ENCODE data around the gene GUCA1A. TPM values are rescaled to one million over a fixed set of nuclear protein-coding genes. Genes with fewer than 3 reads are reported as not detected.
"Not testable (repeated sequence)": the region's sequence is repeated elsewhere in the genome, so short reads cannot be mapped to it uniquely, and the experiment has no call there.

Gene GUCA1A
- total RNA-seq, 1 donor from 2014 or later, result 0.18 TPM

GRCh38 chr6:42207559-42207958 lies 34.4 kb downstream of the GUCA1A start:
- peaks cover 60% of the 10 kb centered on the region for H3K36me3 Mint-ChIP-seq (ENCODE audit: low read depth)
- H3K27ac Mint-ChIP-seq; H3K4me3 Mint-ChIP-seq (ENCODE audit: low read depth); H3K4me1 Mint-ChIP-seq (ENCODE audit: low read depth); H3K9me3 Mint-ChIP-seq; intact Hi-C loops (cut with micrococcal nuclease); H3K27me3 Mint-ChIP-seq (ENCODE audit: low read depth); DNase-seq (ENCODE audit: low spot score): not testable (repeated sequence)

DNA sequence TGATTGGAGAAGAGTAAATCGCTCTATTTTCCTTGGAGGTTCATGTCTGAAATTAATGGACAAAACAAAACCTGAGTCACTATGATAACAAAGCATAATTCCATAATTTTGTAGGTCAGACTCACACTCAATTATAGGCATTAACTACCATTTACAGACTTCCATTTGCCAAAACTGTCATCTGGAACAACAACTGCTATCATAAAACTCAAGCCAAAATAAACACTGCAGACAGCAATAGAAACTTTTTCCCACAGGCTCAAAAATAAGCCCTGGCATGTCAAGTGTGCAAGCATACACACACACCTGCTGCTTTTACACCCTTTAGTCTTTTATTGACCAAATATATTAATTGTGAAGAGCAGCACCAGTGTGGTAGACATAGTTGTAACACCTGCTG lies 37.4 kb downstream of the GUCA1A start:
- DNase-seq (ENCODE audit: low spot score), result no peak
- peaks cover 68% of the 10 kb centered on the region for H3K36me3 Mint-ChIP-seq (ENCODE audit: low read depth)
- no peaks in the 10 kb centered on the region for H3K27me3 Mint-ChIP-seq (ENCODE audit: low read depth)
- H3K27ac Mint-ChIP-seq, result no peak overlapping the region
- H3K9me3 Mint-ChIP-seq, result no peaks in the 10 kb centered on the region
- no peak overlapping the region for H3K4me3 Mint-ChIP-seq (ENCODE audit: low read depth)
- intact Hi-C loops (cut with micrococcal nuclease), result no loop called here
- peaks cover 8% of the 10 kb centered on the region for H3K4me1 Mint-ChIP-seq (ENCODE audit: low read depth)

DNA sequence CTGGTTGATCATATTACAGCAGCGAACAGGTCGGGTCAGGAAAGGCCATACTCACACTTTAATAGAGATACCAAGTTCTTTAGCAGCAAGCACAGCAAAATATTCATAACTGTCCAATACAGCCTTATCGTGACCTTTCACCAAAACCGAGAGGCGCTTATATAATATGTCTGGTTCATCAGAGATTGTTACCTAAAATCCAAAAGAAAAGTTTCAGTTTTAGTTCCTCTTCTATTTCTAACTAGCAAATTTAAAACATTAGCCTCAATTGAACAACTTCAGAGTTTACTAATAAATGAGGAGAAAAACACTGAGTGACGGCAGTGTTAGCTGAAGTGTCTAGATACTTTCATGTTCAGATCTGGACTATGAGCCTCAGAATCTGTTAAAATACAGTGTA lies 38.6 kb downstream of the GUCA1A start:
- H3K27me3 Mint-ChIP-seq (ENCODE audit: low read depth), result no peaks in the 10 kb centered on the region
- H3K36me3 Mint-ChIP-seq (ENCODE audit: low read depth), result peaks cover 65% of the 10 kb centered on the region
- intact Hi-C loops (cut with micrococcal nuclease), result no loop called here
- peaks cover 15% of the 10 kb centered on the region for H3K4me1 Mint-ChIP-seq (ENCODE audit: low read depth)
- H3K27ac Mint-ChIP-seq, result no peak overlapping the region
- H3K4me3 Mint-ChIP-seq (ENCODE audit: low read depth), result no peak overlapping the region
- no peaks in the 10 kb centered on the region for H3K9me3 Mint-ChIP-seq
- no peak for DNase-seq (ENCODE audit: low spot score)

DNA sequence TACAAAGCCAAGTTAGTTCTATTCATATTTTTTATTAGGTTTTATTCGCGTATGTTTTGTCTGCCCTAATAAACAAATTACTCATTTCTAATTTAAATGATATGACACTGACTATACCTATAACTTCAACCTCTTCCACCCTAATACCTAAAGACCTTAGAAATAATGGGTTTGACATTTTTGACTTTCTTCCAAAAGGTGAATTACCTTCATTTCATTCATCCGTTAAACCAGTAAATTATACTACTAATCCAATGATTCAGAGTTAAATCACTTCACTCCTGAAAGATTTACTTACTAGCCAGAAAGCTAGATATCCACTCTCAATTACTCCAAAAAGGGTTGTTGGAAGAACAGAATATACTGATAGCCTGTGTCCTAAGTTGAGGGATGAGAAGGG lies 39.3 kb downstream of the GUCA1A start:
- Mint-ChIP-seq H3K27me3 (ENCODE audit: low read depth) (no peaks in the 10 kb centered on the region), H3K4me3 (ENCODE audit: low read depth) (no peak overlapping the region), H3K36me3 (ENCODE audit: low read depth) (peaks cover 66% of the 10 kb centered on the region), H3K27ac (no peak overlapping the region), H3K4me1 (ENCODE audit: low read depth) (peaks cover 16% of the 10 kb centered on the region), H3K9me3 (no peaks in the 10 kb centered on the region)
- intact Hi-C loops (cut with micrococcal nuclease), result no loop called here
- no peak for DNase-seq (ENCODE audit: low spot score)

DNA sequence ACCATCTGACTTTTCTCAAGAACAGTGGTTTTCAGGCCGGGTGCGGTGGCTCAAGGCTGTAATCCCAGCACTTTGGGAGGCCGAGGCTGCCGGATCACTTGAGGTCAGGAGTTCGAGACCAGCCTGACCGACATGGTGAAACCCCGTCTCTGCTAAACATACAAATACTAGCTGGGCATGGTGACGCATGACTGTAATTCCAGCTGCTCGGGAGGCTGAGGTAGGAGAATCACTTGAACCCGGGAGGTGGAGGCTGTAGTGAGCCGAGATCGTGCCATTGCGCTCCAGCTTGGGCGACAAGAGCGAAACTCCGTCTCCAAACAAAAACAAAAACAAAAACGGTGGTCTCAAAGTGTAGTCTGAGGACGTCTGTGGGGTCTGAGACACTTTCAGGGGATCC lies 43.3 kb downstream of the GUCA1A start:
- DNase-seq (ENCODE audit: low spot score); H3K27me3 Mint-ChIP-seq (ENCODE audit: low read depth); H3K9me3 Mint-ChIP-seq; H3K27ac Mint-ChIP-seq: not testable (repeated sequence)
- H3K4me1 Mint-ChIP-seq (ENCODE audit: low read depth), result peaks cover 20% of the 10 kb centered on the region
- H3K4me3 Mint-ChIP-seq (ENCODE audit: low read depth), result peak overlapping the region; percentile 78
- peaks cover 32% of the 10 kb centered on the region for H3K36me3 Mint-ChIP-seq (ENCODE audit: low read depth)
- intact Hi-C loops (cut with micrococcal nuclease), result loop anchor here (2.0 kb wide), 1 partner anchor 330 kb away; no protein-coding TSS in a partner anchor

GRCh38 chr6:42217157-42217518 lies 44.0 kb downstream of the GUCA1A start:
- H3K27ac Mint-ChIP-seq, result peak overlapping the region; percentile 91
- H3K27me3 Mint-ChIP-seq (ENCODE audit: low read depth), result no peaks in the 10 kb centered on the region
- intact Hi-C loops (cut with micrococcal nuclease), result loop anchor here (1.0 to 2.0 kb wide), 3 partner anchors 167 to 430 kb away; partner anchors contain the start of genes TAF8 and TOMM6
- H3K4me3 Mint-ChIP-seq (ENCODE audit: low read depth), result peak overlapping the region; percentile 95
- H3K36me3 Mint-ChIP-seq (ENCODE audit: low read depth), result peaks cover 28% of the 10 kb centered on the region
- H3K9me3 Mint-ChIP-seq, result no peaks in the 10 kb centered on the region
- DNase-seq (ENCODE audit: low spot score), result no peak
- H3K4me1 Mint-ChIP-seq (ENCODE audit: low read depth), result peaks cover 20% of the 10 kb centered on the region

- H3K36me3 Mint-ChIP-seq (ENCODE audit: low read depth), result peaks cover 24% of the 10 kb centered on the region
- intact Hi-C loops (cut with micrococcal nuclease), result loop anchor here (1.0 to 2.0 kb wide), 3 partner anchors 167 to 430 kb away; partner anchors contain the start of genes TAF8 and TOMM6
These were observed 44.6 kb downstream of the GUCA1A start, which contains the start of gene MRPS10 for GRCh38 chr6:42217519-42218367. Gene MRPS10 (minus strand): TSS chr6:42217861. CDS start chr6:42217849, 12 bp downstream.

GRCh38 chr6:42220807-42221206 lies 47.6 kb downstream of the GUCA1A start:
- intact Hi-C loops (cut with micrococcal nuclease), result no loop called here
- H3K9me3 Mint-ChIP-seq, result no peaks in the 10 kb centered on the region
- peaks cover 19% of the 10 kb centered on the region for H3K4me1 Mint-ChIP-seq (ENCODE audit: low read depth)
- no peak overlapping the region for H3K27ac Mint-ChIP-seq
- no peaks in the 10 kb centered on the region for H3K27me3 Mint-ChIP-seq (ENCODE audit: low read depth)
- peaks cover 12% of the 10 kb centered on the region for H3K36me3 Mint-ChIP-seq (ENCODE audit: low read depth)
- no peak for DNase-seq (ENCODE audit: low spot score)
- no peak overlapping the region for H3K4me3 Mint-ChIP-seq (ENCODE audit: low read depth)

More at GRCh38 chr6:42217519-42218367, 44.6 kb downstream of the GUCA1A start, which contains the start of gene MRPS10:
- peak; percentile 88 for DNase-seq (ENCODE audit: low spot score)
- Mint-ChIP-seq H3K4me3 (ENCODE audit: low read depth) (peak within 1 kb of the TSS; percentile 95), H3K4me1 (ENCODE audit: low read depth) (peaks cover 20% of the 10 kb centered on the region), H3K27ac (peak within 1 kb of the TSS; percentile 91), H3K9me3 (no peaks in the 10 kb centered on the region), H3K27me3 (ENCODE audit: low read depth) (no peaks in the 10 kb centered on the region)

GRCh38 chr6:42221546-42221945 lies 48.4 kb downstream of the GUCA1A start:
- H3K36me3 Mint-ChIP-seq (ENCODE audit: low read depth), result peaks cover 10% of the 10 kb centered on the region
- no peaks in the 10 kb centered on the region for H3K9me3 Mint-ChIP-seq
- intact Hi-C loops (cut with micrococcal nuclease), result no loop called here
- no peak overlapping the region for H3K4me3 Mint-ChIP-seq (ENCODE audit: low read depth)
- H3K27ac Mint-ChIP-seq, result no peak overlapping the region
- peaks cover 15% of the 10 kb centered on the region for H3K4me1 Mint-ChIP-seq (ENCODE audit: low read depth)
- no peaks in the 10 kb centered on the region for H3K27me3 Mint-ChIP-seq (ENCODE audit: low read depth)
- DNase-seq (ENCODE audit: low spot score), result no peak

GRCh38 chr6:42222448-42222847 lies 49.3 kb downstream of the GUCA1A start:
- no peak overlapping the region for H3K4me3 Mint-ChIP-seq (ENCODE audit: low read depth)
- H3K9me3 Mint-ChIP-seq, result no peaks in the 10 kb centered on the region
- DNase-seq (ENCODE audit: low spot score), result no peak
- no peaks in the 10 kb centered on the region for H3K27me3 Mint-ChIP-seq (ENCODE audit: low read depth)
- no peak overlapping the region for H3K27ac Mint-ChIP-seq
- peaks cover 8% of the 10 kb centered on the region for H3K36me3 Mint-ChIP-seq (ENCODE audit: low read depth)
- peaks cover 11% of the 10 kb centered on the region for H3K4me1 Mint-ChIP-seq (ENCODE audit: low read depth)
- intact Hi-C loops (cut with micrococcal nuclease), result no loop called here

DNA sequence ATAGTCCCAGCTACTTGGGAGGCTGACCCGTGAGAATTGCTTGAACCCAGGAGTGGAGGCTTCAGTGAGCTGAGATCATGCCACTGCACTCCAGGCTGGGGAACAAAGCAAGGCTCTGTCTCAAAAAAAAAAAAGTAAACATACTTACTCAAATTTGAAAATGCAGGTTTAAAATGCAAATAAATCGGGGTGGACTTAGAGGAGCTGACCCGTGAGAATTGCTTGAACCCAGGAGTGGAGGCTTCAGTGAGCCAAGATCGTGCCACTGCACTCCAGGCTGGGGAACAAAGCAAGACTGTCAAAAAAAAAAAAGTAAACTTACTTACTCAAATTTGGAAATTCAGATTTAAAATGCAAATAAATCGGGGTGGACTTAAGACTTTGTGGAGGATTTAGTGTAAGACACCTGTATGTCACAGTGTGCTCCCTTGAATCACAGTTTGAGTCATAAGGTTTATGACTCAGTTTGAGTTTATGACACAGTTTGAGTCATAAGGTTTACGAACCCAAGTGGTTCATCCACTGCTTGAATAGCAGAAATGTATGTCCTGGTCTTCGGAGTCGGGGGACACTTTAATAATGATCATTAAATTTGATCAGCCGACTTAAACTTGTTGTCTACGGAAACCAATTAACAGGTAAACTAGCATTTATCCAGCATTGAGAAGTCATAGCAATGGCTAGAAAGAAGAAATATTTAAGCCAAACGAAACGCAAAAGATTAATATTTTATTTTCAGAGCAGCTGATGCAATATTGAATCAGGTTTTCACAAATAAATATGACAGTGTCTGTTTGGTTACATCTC lies 51.3 kb downstream of the GUCA1A start:
- H3K4me3 Mint-ChIP-seq (ENCODE audit: low read depth), result no peak overlapping the region
- no peaks in the 10 kb centered on the region for H3K27me3 Mint-ChIP-seq (ENCODE audit: low read depth)
- no peak for DNase-seq (ENCODE audit: low spot score)
- peak overlapping the region; percentile 68 for H3K27ac Mint-ChIP-seq
- peaks cover 18% of the 10 kb centered on the region for H3K36me3 Mint-ChIP-seq (ENCODE audit: low read depth)
- H3K4me1 Mint-ChIP-seq (ENCODE audit: low read depth), result peaks cover 8% of the 10 kb centered on the region
- intact Hi-C loops (cut with micrococcal nuclease), result no loop called here
- H3K9me3 Mint-ChIP-seq, result no peaks in the 10 kb centered on the region

- intact Hi-C loops (cut with micrococcal nuclease), result no loop called here
- Mint-ChIP-seq H3K4me1 (ENCODE audit: low read depth) (peaks cover 8% of the 10 kb centered on the region), H3K9me3 (no peaks in the 10 kb centered on the region), H3K27ac (no peak overlapping the region), H3K27me3 (ENCODE audit: low read depth) (no peaks in the 10 kb centered on the region), H3K36me3 (ENCODE audit: low read depth) (peaks cover 19% of the 10 kb centered on the region), H3K4me3 (ENCODE audit: low read depth) (no peak overlapping the region)
- no peak for DNase-seq (ENCODE audit: low spot score)
These were observed 51.8 kb downstream of the GUCA1A start for GRCh38 chr6:42225029-42225339.

- Mint-ChIP-seq H3K9me3 (no peaks in the 10 kb centered on the region), H3K27me3 (ENCODE audit: low read depth) (no peaks in the 10 kb centered on the region), H3K4me1 (ENCODE audit: low read depth) (peaks cover 9% of the 10 kb centered on the region), H3K27ac (no peak overlapping the region), H3K36me3 (ENCODE audit: low read depth) (peaks cover 22% of the 10 kb centered on the region), H3K4me3 (ENCODE audit: low read depth) (no peak overlapping the region)
- intact Hi-C loops (cut with micrococcal nuclease), result no loop called here
- no peak for DNase-seq (ENCODE audit: low spot score)
These were observed 52.3 kb downstream of the GUCA1A start for GRCh38 chr6:42225419-42225818.
